DOHH2 (cell line): ENCODE results near the gene ELOVL7.

Experiments
- EZH2phosphoT487 ChIP-seq: fragments of 200-600 bp; sonication (generic); IDR thresholded peaks from 2 replicates; pipeline ENCODE4 v1.6.1; 2017; ENCODE audit warnings: borderline replicate concordance, mild to moderate bottlenecking, antibody characterized with exemption, low read length, moderate library complexity, mixed read lengths
- TF ChIP-seq, protein P1 (sequence below): fragments of 200-600 bp; sonication (generic); IDR thresholded peaks from one replicate; pipeline ENCODE4 v1.5.1; 2014; ENCODE audit warnings: antibody characterized with exemption, mild to moderate bottlenecking, low read depth, low read length; ENCODE audit not compliant: poor library complexity, severe bottlenecking

- TF ChIP-seq, protein P1, sequence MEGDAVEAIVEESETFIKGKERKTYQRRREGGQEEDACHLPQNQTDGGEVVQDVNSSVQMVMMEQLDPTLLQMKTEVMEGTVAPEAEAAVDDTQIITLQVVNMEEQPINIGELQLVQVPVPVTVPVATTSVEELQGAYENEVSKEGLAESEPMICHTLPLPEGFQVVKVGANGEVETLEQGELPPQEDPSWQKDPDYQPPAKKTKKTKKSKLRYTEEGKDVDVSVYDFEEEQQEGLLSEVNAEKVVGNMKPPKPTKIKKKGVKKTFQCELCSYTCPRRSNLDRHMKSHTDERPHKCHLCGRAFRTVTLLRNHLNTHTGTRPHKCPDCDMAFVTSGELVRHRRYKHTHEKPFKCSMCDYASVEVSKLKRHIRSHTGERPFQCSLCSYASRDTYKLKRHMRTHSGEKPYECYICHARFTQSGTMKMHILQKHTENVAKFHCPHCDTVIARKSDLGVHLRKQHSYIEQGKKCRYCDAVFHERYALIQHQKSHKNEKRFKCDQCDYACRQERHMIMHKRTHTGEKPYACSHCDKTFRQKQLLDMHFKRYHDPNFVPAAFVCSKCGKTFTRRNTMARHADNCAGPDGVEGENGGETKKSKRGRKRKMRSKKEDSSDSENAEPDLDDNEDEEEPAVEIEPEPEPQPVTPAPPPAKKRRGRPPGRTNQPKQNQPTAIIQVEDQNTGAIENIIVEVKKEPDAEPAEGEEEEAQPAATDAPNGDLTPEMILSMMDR, result no peak
- no peak for TF ChIP-seq EZH2phosphoT487
Observed at GRCh38 chr5:60740322-60740721, 103.7 kb downstream of the ELOVL7 start.
